GM19328 (cell line): Measurements from ENCODE around the gene MYL11.
A peak's percentile ranks its signal among the peaks of the same experiment; 100 is the strongest.

ENCODE experiments used
- ATAC-seq: cut with Tn5 transposase; IDR thresholded peaks from one replicate; pipeline ENCODE4 v1.9.1; 2021; ENCODE audit warnings: mild to moderate bottlenecking, moderate library complexity; ENCODE audit not compliant: unreplicated experiment

MYL11 gene

GRCh38 chr16:30416624-30417528, 42.3 kb downstream of the MYL11 start:
- no peak for ATAC-seq

GRCh38 chr16:30417529-30418349, 43.1 kb downstream of the MYL11 start:
- peak; percentile 74 for ATAC-seq

GRCh38 chr16:30418350-30419181, 44.0 kb downstream of the MYL11 start:
- ATAC-seq, result no peak

- no peak for ATAC-seq
Observed at GRCh38 chr16:30421010-30421409, 46.4 kb downstream of the MYL11 start.
